NCI-H526 treated with DMSO at 0.1 percent for 48 hours (cell line): Measurements from ENCODE around the gene MFN2.

Experiments
- DNase-seq: peaks from one replicate; lab custom pipeline; 2025; lab: John Stamatoyannopoulos, UW

The MFN2 gene

DNA sequence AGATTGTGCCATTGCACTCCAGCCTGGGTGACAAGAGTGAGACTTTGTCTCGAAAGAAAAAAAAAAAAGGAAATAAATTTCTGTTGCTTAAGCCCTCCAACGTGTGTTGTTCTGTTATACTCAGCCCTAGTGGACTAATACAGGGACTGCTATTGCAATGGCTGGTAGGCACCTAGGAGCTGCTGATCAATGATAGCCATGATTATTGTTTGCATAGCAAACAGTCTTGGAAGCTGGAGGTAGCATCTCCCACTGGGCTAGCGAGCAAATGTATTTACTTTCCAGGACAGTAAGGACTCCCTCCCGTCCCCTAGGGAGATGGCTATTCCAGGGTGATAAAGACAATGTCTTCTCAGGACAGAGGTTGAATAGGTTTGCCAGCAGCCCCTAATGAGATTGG is 69.4 kb downstream of the MFN2 start:
- DNase-seq = no peak

- DNase-seq = no peak
Observed at GRCh38 chr1:12051361-12051760, 71.1 kb downstream of the MFN2 start.

- DNase-seq = no peak
Observed at GRCh38 chr1:12052008-12052573, 71.8 kb downstream of the MFN2 start.

DNA sequence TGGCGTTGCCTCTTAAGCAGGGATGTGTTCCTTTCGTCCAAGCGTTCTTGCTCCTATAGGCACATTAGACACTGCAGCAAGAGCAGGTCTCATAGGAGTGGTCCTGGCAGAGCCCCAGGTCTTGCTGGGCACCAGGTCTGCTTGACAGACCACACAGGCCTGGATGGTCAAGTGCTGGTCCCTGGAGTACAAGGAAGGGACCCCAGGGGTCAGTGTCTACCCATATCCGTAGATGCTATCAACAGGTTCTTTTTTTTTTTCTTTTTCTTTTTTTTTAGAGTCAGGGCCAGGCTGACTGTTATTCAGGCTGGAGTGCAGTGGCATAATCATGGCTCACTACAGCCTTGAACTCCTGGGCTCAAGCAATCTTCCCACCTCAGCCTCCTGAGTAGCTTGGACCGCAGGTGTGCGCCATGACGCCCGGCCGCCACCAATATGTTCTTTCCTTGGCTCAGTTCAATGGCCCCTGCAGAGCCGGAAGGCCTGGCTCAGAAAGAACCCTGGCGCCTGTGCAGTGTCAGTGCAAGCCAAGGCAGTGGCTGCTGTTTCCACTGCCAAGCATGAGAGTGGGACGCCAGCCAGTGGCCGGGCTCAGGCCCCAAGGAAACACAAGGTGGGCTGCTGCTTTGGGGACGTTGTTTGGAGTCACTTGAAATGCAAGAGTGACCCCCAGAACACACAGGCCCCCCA is 72.9 kb downstream of the MFN2 start:
- no peak for DNase-seq

GRCh38 chr1:12053752-12054548 is 73.7 kb downstream of the MFN2 start:
- DNase-seq = no peak

DNA sequence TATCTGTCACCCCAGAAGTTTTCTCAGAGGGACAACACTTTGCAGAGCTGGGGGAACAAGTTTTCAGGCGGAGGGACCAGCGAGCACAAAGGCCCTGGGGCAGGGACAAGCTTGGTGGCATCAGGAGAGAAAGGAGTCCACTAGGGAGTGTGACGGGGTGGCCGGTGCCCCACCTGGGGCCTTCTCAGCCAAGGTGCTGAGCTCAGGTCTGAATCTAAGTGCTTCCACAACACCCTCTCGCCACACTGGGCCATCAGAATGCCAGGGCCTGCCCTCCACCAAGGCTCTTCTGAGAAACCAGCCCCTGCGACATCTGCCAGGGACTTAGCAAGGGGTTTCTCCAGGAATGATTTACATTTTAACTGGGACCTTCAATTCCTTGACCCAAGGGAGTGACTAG is 75.0 kb downstream of the MFN2 start:
- no peak for DNase-seq

DNA sequence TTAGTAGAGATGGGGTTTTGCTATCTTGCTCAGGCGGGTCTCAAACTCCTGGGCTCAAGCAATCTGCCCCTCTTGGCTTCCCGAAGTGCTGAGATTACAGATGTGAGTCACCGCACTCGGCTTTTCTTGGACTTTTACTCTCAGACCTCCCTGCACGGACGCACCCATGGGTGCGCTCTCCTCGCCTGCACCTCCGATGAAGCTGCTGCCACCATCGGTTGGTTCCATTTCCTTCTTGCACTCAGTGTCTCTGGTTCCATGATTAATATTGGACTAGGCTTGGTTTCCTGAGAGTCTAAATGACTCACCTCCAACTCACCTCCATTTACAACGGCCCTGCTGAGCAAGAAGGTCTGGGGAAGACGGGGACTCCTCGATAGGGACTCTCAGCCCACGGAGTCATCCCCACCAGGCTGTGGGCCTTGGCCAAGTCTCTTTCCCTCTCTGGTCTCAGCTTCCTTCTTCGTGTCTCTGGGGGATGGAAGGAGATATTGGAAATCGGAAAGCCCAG is 76.1 kb downstream of the MFN2 start:
- DNase-seq = no peak

- no peak for DNase-seq
Observed at GRCh38 chr1:12057382-12057781, 77.1 kb downstream of the MFN2 start.

- no peak for DNase-seq
Observed at GRCh38 chr1:12057940-12058687, 77.9 kb downstream of the MFN2 start.

GRCh38 chr1:12059226-12059625 is 79.0 kb downstream of the MFN2 start:
- no peak for DNase-seq

GRCh38 chr1:12059722-12060464 is 79.6 kb downstream of the MFN2 start:
- DNase-seq = no peak

DNA sequence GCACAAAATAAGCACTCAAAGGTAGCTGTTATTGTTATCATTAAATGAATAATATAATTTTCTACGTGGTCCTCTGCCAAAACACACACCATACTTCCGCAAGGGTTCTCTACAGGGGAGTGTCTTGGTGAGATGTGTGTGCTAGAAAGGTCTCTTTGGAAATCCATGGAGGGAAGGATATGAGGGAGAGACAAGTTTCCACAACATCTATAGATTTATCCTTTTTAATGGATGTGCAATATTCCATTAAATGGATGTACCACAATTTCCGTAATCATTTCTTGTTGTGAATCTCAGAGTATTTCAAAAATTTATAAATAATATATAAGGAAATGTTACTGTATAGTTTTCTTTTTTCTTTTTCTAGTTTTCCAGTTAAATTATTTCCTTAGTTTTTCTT is 80.3 kb downstream of the MFN2 start:
- DNase-seq = no peak
